Epithelial cell of proximal tubule (primary cell): ENCODE data around the gene MYO3B. TPM values are rescaled to one million over a fixed set of nuclear protein-coding genes. Genes with fewer than 3 reads are reported as not detected.

Experiments
- DNase-seq: peaks from one replicate; pipeline ENCODE4 v3.0.0-alpha.2; 2011; ENCODE audit warnings: low read depth
- H3K4me3 ChIP-seq: 2 replicates; pipeline ENCODE4 v1.5.1; 2011; ENCODE audit warnings: low read depth, mild to moderate bottlenecking, low read length
- CTCF ChIP-seq: conservative IDR thresholded peaks from 2 replicates; pipeline ENCODE4 v1.5.1; 2012; ENCODE audit warnings: low read depth, mild to moderate bottlenecking, low read length
- total RNA-seq: library from RNA; depleted of rRNA; stranded (reverse); fragments of >200 nt; gene quantifications from 2 replicates; pipeline ENCODE4 v1.2.3, GENCODE V29; 2015

MYO3B gene
- total RNA-seq, 1 donor from 2014 or later: 0.35 TPM

GRCh38 chr2:170201275-170201674 is 23.3 kb downstream of the MYO3B start:
- TF ChIP-seq CTCF: no peak

GRCh38 chr2:170201734-170202393 is 23.9 kb downstream of the MYO3B start:
- TF ChIP-seq CTCF: no peak
- DNase-seq: no peak
- no peak overlapping the region for H3K4me3 ChIP-seq

More at GRCh38 chr2:170201275-170201674, 23.3 kb downstream of the MYO3B start:
- no peak for DNase-seq
- H3K4me3 ChIP-seq: no peak overlapping the region

DNA sequence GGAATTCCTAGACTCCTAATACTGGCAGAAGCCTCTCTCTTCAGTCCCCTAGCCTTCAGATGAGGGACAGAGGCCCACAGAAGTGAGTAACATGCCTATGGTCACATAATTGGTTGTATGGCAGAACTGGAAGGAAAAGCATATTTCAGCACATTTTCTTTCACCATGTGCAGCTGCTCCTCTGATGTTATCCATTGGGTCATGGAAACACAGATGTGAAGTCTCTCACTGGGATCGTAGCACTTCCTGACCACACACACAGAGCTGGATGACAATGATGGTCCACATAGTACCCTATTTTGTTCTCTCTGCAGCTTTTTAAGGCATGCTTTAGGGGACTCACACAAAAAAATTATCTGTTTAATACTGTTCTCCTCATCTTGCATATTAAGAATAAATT is 24.5 kb downstream of the MYO3B start:
- no peak for DNase-seq
- no peak for TF ChIP-seq CTCF
- no peak overlapping the region for H3K4me3 ChIP-seq

GRCh38 chr2:170204298-170204951 is 26.5 kb downstream of the MYO3B start:
- DNase-seq: no peak
- H3K4me3 ChIP-seq: no peak overlapping the region
- TF ChIP-seq CTCF: no peak

DNA sequence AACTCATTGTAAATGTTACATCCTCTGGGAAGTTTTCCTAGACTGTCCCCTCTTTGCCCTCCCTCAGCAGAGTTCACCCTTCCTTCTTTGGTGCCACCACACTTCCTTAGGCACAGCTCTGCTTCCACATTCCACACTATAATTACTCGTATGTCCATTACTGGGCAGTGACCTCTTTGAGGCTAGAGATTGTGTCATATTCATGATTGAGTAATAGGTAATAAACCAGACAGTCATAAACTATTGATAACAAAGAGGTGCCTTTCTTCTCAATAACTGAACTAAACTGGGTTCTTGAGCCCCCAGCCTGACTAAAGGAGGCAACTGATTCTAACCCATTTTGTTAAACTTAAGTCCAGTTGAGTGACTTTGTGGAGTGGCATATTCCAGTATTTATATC is 28.3 kb downstream of the MYO3B start:
- no peak overlapping the region for H3K4me3 ChIP-seq
- no peak for DNase-seq

DNA sequence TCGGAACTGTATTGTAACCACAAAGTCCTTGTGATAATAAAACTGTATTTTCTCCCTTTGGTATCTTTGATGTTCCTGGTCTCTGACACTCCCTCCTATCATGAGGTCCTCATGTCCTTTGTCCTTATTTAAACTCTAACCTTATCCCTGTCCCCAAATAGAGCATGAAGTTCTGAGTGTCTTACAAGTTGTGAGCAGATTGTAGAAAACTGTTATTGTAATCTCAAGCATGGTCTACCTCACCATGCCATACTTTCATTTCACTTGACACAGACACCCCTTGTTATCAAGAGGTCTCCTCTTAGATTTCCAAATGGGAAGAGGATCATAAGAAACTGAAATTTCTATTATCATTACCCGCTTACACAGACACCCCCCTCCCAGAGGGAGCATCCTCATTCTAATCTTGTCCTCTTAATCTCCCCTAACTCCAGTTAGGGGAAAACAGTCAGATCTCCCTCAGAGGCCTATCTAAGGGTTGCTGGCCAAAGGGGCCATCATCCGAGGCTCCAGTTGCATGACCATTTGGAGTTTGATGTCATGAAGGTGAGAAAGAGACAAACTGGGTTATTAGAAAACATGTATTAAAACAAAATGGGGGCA is 29.0 kb downstream of the MYO3B start:
- no peak for TF ChIP-seq CTCF
- H3K4me3 ChIP-seq: no peak overlapping the region
- no peak for DNase-seq

More for the DNA sequence above, 28.3 kb downstream of the MYO3B start:
- no peak for TF ChIP-seq CTCF

GRCh38 chr2:170207901-170208300 is 30.0 kb downstream of the MYO3B start:
- no peak for DNase-seq
- no peak overlapping the region for H3K4me3 ChIP-seq
- TF ChIP-seq CTCF: no peak
